Naive B cell (primary cell): Measurements from ENCODE around the gene CHST9. TPM values are rescaled to one million over a fixed set of nuclear protein-coding genes. Genes with fewer than 3 reads are reported as not detected.
A peak's percentile ranks its signal among the peaks of the same experiment; 100 is the strongest.
"Not testable (repeated sequence)": the region's sequence is repeated elsewhere in the genome, so short reads cannot be mapped to it uniquely, and the experiment has no call there.

Source experiments
- ATAC-seq, 2 donors: fragments of 150-1000 bp; cut with Tn5 transposase; 2 replicates each; pipeline ENCODE4 v1.10.0; 2021; ENCODE audit warnings: low read depth in 2 of 2, mild to moderate bottlenecking in 2 of 2, moderate library complexity in 2 of 2
- DNase-seq: peaks from one replicate; pipeline ENCODE4 v3.0.0; 2022
- H3K27ac Mint-ChIP-seq, 6 donors: one replicate each; pipeline ENCODE4 v1.8.0; 2020 to 2022; ENCODE audit warnings: mild to moderate bottlenecking in 6 of 6, mixed read lengths in 6 of 6, moderate library complexity in 5 of 6, inconsistent platforms in 2 of 6
- H3K27me3 Mint-ChIP-seq, 3 donors: one replicate each; pipeline ENCODE4 v1.8.0; 2021 to 2022; ENCODE audit warnings: mixed read lengths in 3 of 3, mild to moderate bottlenecking in 1 of 3
- H3K36me3 Mint-ChIP-seq, 2 donors: one replicate each; pipeline ENCODE4 v1.8.0; 2020 to 2022; ENCODE audit warnings: mixed read lengths in 2 of 2, inconsistent platforms in 1 of 2, mild to moderate bottlenecking in 1 of 2
- H3K4me1 Mint-ChIP-seq, 3 donors: one replicate each; pipeline ENCODE4 v1.8.0; 2020 to 2022; ENCODE audit warnings: mixed read lengths in 3 of 3, inconsistent platforms in 1 of 3, mild to moderate bottlenecking in 1 of 3, moderate library complexity in 1 of 3
- H3K4me3 Mint-ChIP-seq, 8 donors: one replicate each; pipeline ENCODE4 v1.8.0; 2020 to 2022; ENCODE audit warnings: mild to moderate bottlenecking in 8 of 8, mixed read lengths in 8 of 8, moderate library complexity in 8 of 8, inconsistent platforms in 2 of 8
- H3K9me3 Mint-ChIP-seq, 7 donors: one replicate each; pipeline ENCODE4 v1.8.0; 2020 to 2022; ENCODE audit warnings: mixed read lengths in 7 of 7, mild to moderate bottlenecking in 5 of 7, inconsistent platforms in 2 of 7, moderate library complexity in 1 of 7
- polyA plus RNA-seq, 6 donors: library from polyadenylated mRNA; unstranded; fragments of 300-500 nt; fragmentation: Illumina TruSeq; gene quantifications; one replicate each; pipeline ENCODE4 v1.2.3, GENCODE V29; 2021; ENCODE audit warnings: low read depth in 6 of 6

CHST9 gene
- polyA plus RNA-seq, 6 donors from 2014 or later: not detected

DNA sequence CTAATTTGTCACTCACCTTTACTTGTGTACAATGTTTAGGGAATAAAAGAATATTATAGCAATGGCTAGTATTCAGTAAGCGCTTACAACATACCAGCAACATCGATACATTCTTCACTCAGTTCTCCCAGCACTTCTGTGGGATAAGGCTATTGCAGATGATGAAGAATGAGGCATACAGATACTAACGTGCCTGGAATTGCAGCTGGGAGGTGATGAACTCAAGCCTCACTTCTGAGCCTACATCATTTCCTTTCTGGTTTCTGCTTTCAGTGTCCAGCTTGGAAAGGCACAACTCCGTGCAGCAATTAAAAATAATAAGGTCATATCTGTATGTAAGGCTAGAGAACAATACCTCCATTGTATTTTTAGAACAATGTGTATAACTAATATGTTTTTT lies 224.2 kb downstream of the CHST9 start:
- Mint-ChIP-seq H3K4me3 (no peak overlapping the region), H3K27ac (peak overlapping the region in 1 of 6 donors; percentile 19), H3K27me3 (no peaks in the 10 kb centered on the region), H3K4me1 (no peaks in the 10 kb centered on the region), H3K36me3 (no peaks in the 10 kb centered on the region), H3K9me3 (peaks cover 0 to 5% (median 0%) of the 10 kb centered on the region in 7 donors)
- no peak for DNase-seq
- ATAC-seq: no peak

DNA sequence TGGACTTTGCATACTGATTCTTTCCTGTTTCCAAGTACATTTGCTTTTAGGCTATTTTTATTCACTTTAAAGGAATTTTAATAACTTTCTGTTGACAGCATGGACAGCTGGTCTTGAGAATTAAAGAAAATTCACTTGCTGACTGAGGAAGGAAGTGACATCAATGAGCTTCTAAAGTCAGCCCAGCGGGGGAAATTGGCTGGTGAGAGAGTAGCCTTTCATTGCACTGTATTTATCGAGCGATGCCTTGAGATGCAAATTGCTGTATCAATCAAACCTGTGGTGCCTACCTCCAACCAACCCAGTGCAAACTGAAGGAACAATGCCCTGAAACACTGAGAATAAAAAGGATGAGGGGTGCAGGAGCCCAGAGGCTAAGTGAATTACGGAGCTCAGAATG lies 228.2 kb downstream of the CHST9 start:
- peaks cover 0 to 10% (median 3%) of the 10 kb centered on the region in 7 donors for H3K9me3 Mint-ChIP-seq
- H3K4me1 Mint-ChIP-seq: no peaks in the 10 kb centered on the region

DNA sequence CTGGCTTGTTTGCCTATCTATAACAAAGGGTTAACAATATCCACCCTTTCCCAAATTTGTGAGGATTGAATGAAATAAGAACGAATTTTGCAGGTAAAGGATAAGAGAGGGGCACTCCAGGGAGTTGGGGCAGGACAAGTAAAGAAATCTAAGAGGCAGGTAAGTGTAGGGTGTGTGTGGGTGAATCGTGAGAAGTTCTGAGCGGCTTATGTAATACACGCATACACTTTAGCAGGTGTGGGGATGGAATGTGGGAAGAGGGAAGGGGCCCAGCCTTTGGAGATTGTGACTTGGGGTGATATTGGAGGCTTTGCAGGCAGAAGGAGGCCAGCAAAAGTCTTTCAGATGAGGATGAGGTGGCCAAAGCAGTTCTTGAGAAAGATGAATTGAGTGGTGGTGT lies 236.4 kb downstream of the CHST9 start:
- H3K4me1 Mint-ChIP-seq: no peaks in the 10 kb centered on the region

More for the DNA sequence above, 228.2 kb downstream of the CHST9 start:
- DNase-seq: no peak
- no peaks in the 10 kb centered on the region for H3K36me3 Mint-ChIP-seq
- no peak overlapping the region for H3K27ac Mint-ChIP-seq
- no peak for ATAC-seq
- H3K4me3 Mint-ChIP-seq: no peak overlapping the region
- no peaks in the 10 kb centered on the region for H3K27me3 Mint-ChIP-seq

DNA sequence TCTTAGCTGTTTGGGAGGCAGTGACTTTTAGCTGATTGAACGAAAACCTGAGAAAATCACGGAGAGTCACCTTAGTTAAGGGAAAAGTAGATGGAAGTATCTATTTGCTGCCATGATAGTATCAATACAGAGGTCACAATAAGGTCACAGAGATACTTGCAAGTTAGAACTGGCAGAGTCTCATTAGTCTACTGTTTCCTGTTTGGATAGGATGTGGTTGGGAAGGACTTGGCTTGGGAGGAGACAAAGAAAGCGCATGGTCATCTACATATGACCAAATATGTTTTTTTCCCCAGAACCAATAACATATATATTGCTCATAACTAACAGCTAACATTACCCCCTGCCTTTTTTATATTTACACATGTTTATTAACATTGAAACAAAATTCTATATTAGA lies 241.2 kb downstream of the CHST9 start:
- no peaks in the 10 kb centered on the region for H3K4me1 Mint-ChIP-seq
- H3K9me3 Mint-ChIP-seq: peaks cover 0 to 5% (median 4%) of the 10 kb centered on the region in 7 donors
- no peak overlapping the region for H3K4me3 Mint-ChIP-seq
- ATAC-seq (no peak), DNase-seq (no peak)
- H3K27me3 Mint-ChIP-seq: peaks cover 0 to 5% (median 0%) of the 10 kb centered on the region in 3 donors
- H3K27ac Mint-ChIP-seq: no peak overlapping the region
- H3K36me3 Mint-ChIP-seq: no peaks in the 10 kb centered on the region

More for the DNA sequence above, 236.4 kb downstream of the CHST9 start:
- no peaks in the 10 kb centered on the region for H3K36me3 Mint-ChIP-seq
- peak overlapping the region in 1 of 6 donors; percentile 0 for H3K27ac Mint-ChIP-seq
- no peak for ATAC-seq
- H3K4me3 Mint-ChIP-seq: no peak overlapping the region
- H3K27me3 Mint-ChIP-seq: peaks cover 0 to 5% (median 0%) of the 10 kb centered on the region in 3 donors
- no peak for DNase-seq
- H3K9me3 Mint-ChIP-seq: peaks cover 0 to 5% (median 4%) of the 10 kb centered on the region in 7 donors

DNA sequence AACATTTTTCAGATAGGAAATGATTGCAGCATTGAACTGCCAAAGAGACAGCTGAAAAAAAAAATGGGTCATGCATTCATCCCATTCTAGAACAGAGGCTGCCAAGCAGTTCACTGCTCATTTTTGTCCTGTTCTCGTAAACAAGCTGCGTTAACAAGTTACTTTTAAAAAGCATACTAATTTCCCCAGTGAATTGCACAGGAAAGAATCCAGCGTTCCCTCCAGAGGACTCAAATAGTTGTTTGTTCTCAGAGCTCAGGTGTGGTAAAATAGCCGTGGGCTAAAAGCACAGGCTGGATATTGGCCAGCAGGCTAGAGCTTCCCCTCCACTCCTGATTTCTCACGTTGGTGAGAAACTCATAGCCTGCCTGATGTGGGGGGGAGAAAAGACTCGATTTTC lies 243.5 kb downstream of the CHST9 start:
- DNase-seq (no peak), ATAC-seq (no peak)
- H3K4me3 Mint-ChIP-seq: no peak overlapping the region
- H3K27me3 Mint-ChIP-seq: peaks cover 0 to 5% (median 0%) of the 10 kb centered on the region in 3 donors
- H3K4me1 Mint-ChIP-seq: no peaks in the 10 kb centered on the region
- peaks cover 0 to 5% (median 2%) of the 10 kb centered on the region in 7 donors for H3K9me3 Mint-ChIP-seq
- no peaks in the 10 kb centered on the region for H3K36me3 Mint-ChIP-seq
- no peak overlapping the region for H3K27ac Mint-ChIP-seq

DNA sequence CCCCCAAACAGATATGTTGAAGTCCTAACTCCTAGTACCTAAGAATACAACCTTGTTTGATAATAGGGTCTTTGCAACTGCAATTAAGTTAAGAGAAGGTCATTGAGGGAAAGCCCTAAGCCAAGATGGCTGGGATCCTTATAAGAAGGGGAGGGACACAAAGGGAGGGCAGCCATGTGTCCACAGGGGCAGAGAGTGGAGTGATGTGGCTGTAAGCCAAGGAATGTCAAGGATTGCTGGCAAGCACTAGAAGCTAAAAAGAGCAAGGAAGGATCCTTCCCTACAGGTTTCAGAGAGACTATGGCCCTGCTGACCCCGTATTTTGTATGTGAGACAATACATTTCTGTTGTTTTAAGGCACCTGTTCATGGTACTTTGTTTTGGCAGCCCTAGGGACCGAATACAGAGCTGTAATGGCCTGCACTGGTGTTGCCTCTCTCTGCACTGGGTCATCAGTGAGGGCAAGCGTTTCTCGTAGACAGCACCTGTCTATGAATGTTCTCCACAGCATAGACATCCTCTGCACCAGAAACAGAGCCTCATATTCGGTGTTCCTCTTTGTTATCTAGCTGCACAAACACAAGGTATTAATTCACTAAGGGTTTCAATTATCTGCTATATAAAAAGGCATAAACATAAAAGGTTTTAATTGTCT lies 244.2 kb downstream of the CHST9 start:
- no peak overlapping the region for H3K4me3 Mint-ChIP-seq
- peaks cover 0 to under 1% (median 0%) of the 10 kb centered on the region in 3 donors for H3K27me3 Mint-ChIP-seq
- no peak for ATAC-seq

DNA sequence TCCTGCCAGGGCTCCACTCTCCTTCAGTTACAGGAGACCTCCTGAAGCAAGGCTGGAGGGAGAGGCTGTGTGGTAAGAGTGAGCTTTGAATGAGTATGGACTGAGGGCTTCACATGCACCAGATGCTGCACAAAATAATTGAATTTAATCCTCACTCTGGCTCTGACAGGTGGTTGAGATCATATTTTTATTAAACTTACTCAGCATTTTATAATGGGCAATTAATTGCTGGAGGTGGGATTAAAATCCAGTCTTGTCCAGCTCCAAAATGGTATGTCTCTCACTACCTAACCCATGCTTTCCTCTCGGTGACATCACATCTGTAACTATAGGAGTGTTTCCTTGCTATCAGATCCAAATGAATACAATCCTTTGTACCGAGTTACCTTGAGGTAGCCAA lies 253.4 kb downstream of the CHST9 start:
- Mint-ChIP-seq H3K36me3 (no peaks in the 10 kb centered on the region), H3K4me3 (no peak overlapping the region), H3K27me3 (peaks cover 0 to 4% (median 0%) of the 10 kb centered on the region in 3 donors), H3K4me1 (no peaks in the 10 kb centered on the region), H3K27ac (no peak overlapping the region), H3K9me3 (peaks cover 0 to 10% (median 4%) of the 10 kb centered on the region in 7 donors)
- ATAC-seq (no peak), DNase-seq (no peak)

More for the DNA sequence above, 244.2 kb downstream of the CHST9 start:
- no peak for DNase-seq
- no peak overlapping the region for H3K27ac Mint-ChIP-seq
- H3K9me3 Mint-ChIP-seq: peaks cover 0 to 3% (median 0%) of the 10 kb centered on the region in 7 donors
- H3K36me3 Mint-ChIP-seq: no peaks in the 10 kb centered on the region
- H3K4me1 Mint-ChIP-seq: no peaks in the 10 kb centered on the region

DNA sequence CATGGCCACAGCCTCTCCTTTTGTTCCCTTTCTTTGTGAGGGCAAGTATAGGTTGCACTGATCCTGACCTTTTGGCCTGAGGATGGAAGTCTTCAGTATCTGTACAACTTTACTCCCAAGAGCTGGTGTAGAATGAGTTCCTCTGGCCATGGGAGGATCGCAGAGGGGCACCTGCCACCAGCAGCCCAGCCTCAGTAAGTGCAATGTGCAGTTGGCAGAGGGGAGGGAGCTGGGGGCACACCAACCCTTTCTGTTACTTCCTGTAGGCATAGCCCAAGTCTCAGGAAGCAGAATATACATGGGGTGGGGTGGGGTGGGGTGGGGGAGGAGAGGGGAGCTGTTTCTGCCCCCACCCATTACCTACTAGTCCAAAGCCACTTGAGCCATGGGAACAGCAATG lies 254.5 kb downstream of the CHST9 start:
- peaks cover 0 to 4% (median 0%) of the 10 kb centered on the region in 3 donors for H3K27me3 Mint-ChIP-seq
- H3K4me1 Mint-ChIP-seq: no peaks in the 10 kb centered on the region
- no peaks in the 10 kb centered on the region for H3K36me3 Mint-ChIP-seq
- H3K9me3 Mint-ChIP-seq: peaks cover 0 to 10% (median 4%) of the 10 kb centered on the region in 7 donors
- no peak overlapping the region for H3K27ac Mint-ChIP-seq
- H3K4me3 Mint-ChIP-seq: no peak overlapping the region
- DNase-seq (no peak), ATAC-seq (no peak)

DNA sequence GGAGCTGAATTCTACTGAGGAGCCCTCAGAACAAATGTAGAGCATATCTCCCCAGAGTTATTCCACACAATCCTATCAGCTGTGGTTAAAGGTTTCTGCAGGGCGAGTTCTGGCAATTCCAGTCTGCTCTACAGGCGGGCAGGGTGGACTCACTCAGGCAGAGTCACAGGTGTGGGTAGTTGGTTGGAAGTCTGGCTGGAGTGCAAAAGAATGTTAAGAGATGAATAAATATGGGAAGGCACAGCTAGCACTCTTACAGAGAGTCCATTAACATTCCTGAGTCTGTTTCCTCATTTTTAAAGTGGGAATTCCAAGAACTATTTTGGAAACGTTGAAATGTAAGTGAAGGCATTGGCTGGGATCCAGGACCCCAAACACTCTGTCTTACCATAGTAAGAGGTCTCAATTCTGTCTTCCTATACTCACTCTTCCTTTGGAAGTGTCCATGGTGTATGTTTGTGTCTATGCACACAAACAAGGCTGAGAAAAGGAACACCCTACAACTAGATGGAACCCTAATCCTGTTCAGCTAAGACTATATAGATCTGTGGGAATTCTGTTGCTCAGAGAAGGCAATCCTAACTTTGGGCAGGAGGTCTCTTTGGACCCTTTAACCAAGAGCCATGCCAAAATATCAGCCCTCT lies 256.3 kb downstream of the CHST9 start:
- Mint-ChIP-seq H3K27ac (peak overlapping the region in 1 of 6 donors; percentile 3), H3K27me3 (peaks cover 0 to 4% (median 4%) of the 10 kb centered on the region in 3 donors), H3K36me3 (no peaks in the 10 kb centered on the region), H3K4me3 (no peak overlapping the region), H3K4me1 (no peaks in the 10 kb centered on the region), H3K9me3 (peaks cover 2 to 9% (median 3%) of the 10 kb centered on the region in 7 donors)
- DNase-seq: no peak
- no peak for ATAC-seq

DNA sequence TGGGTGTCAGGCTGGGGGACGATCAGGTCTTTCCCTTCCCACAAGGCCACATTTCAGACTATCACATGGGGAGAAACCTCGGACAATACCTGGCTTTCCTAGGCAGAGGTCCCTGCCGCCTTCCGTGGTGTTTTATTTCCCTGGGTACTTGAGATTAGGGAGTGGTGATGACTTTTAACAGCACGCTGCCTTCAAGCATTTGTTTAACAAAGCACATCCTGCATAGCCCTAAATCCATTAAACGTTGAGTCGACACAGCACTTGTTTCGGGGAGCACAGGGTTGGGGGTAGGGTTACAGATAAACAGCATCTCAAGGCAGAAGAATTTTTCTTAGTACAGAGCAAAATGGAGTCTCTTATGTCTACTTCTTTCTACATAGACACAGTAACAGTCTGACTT lies 257.3 kb downstream of the CHST9 start:
- H3K9me3 Mint-ChIP-seq, H3K27me3 Mint-ChIP-seq, H3K4me1 Mint-ChIP-seq, H3K4me3 Mint-ChIP-seq, ATAC-seq, DNase-seq, H3K36me3 Mint-ChIP-seq: not testable (repeated sequence)
- H3K27ac Mint-ChIP-seq: peak overlapping the region in 2 of 6 donors; percentile 10 to 83

DNA sequence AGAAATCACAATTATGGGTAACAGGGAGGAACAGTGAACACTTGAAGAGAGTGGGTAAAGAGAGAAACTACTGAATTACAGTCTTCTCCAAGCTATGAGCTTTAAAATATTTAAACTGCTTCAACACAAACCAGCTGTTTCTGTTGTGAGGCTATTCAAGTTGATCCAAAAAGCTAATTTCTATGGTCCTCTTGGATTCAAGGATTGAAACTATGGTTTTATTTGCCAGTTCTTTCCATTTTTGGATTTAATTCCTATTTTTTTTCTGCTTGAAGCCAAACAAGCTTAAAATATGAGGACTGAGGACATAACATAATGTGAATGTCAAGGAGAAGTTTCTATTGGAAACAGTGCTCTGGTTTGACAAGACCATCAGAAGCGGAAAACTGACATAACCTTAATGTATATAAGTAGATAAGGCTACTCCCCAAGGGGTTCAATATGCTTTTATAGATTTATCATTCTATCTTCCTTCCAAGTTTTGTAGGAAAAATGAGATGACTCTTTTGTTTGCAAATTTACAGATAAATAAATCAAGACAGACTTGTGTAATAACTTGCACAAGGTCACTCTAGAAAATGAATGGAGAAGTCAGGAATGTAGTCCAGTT lies 258.9 kb downstream of the CHST9 start:
- Mint-ChIP-seq H3K9me3 (peaks cover 2 to 15% (median 3%) of the 10 kb centered on the region in 7 donors), H3K4me1 (no peaks in the 10 kb centered on the region), H3K27ac (no peak overlapping the region), H3K36me3 (no peaks in the 10 kb centered on the region), H3K4me3 (no peak overlapping the region), H3K27me3 (peaks cover 0 to 7% (median 4%) of the 10 kb centered on the region in 3 donors)
- ATAC-seq: no peak
- DNase-seq: no peak

DNA sequence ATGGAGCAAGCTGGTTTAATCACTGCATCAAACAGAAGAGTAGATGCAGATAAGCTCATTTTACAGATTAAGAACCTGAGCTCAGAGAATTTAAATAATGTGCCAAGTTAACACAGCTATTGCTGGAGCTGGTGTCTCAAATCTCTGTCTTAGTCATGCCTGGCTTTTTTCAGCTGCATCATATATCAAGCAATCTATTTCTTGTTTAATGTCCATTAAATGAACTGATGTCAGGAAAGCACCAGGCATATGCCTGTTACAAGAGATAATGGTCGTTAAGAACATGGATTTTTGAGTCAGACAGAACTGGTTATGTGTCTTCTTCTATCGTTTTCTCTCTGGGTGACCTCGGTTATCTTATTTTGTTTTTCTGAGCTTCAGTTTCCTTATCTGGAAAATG lies 259.8 kb downstream of the CHST9 start:
- DNase-seq: no peak
- no peaks in the 10 kb centered on the region for H3K4me1 Mint-ChIP-seq

DNA sequence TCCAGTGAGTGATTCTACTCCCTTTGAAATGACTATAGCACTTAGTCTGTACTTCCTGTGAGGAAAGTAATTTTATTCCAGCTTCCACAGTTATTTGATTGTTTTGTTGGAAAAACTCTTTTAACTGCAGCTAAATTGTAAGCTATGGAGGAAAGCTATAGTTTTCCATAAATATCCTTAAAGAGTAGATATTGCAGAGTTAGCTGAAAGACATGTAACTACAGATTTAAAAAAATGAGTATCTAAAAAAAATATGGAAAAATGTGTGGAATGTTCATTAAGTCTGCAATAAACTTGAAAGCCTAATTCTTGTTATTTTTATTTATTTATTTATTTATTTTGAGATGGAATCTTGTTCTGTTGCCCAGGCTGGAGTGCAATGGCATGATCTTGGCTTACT lies 262.8 kb downstream of the CHST9 start:
- DNase-seq: no peak
- no peak for ATAC-seq
- peaks cover 0 to 13% (median 6%) of the 10 kb centered on the region in 7 donors for H3K9me3 Mint-ChIP-seq
- peak overlapping the region in 1 of 6 donors; percentile 41 for H3K27ac Mint-ChIP-seq
- H3K4me1 Mint-ChIP-seq: no peaks in the 10 kb centered on the region
- no peaks in the 10 kb centered on the region for H3K36me3 Mint-ChIP-seq
- H3K27me3 Mint-ChIP-seq: peaks cover 0 to 12% (median 8%) of the 10 kb centered on the region in 3 donors
- H3K4me3 Mint-ChIP-seq: no peak overlapping the region

More for the DNA sequence above, 259.8 kb downstream of the CHST9 start:
- Mint-ChIP-seq H3K36me3 (no peaks in the 10 kb centered on the region), H3K27ac (no peak overlapping the region), H3K9me3 (peaks cover 2 to 15% (median 3%) of the 10 kb centered on the region in 7 donors), H3K27me3 (peaks cover 1 to 8% (median 4%) of the 10 kb centered on the region in 3 donors), H3K4me3 (no peak overlapping the region)
- ATAC-seq: no peak

DNA sequence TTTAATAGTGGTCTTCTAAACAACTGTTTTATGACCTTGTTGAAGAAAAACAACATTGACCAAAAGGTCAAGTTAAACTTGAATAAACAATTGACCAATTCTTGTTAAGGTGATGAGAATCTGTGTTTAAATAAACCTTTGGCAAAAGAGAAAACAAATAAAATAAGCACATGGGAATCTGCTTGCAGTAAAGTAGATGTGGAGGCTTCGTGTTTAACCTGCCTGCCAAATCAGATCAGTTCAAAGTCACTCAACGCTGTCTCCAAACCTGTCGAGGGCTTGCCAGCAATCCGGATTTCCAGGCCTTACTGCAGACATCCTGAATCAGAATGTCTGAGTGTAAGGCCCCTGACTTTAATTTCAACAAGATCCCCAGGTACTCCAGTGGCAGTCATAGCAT lies 264.5 kb downstream of the CHST9 start:
- Mint-ChIP-seq H3K36me3 (no peaks in the 10 kb centered on the region), H3K27ac (no peak overlapping the region), H3K27me3 (peaks cover 0 to 12% (median 8%) of the 10 kb centered on the region in 3 donors), H3K4me1 (no peaks in the 10 kb centered on the region), H3K9me3 (peaks cover 0 to 9% (median 3%) of the 10 kb centered on the region in 7 donors), H3K4me3 (no peak overlapping the region)
- no peak for DNase-seq
- ATAC-seq: no peak
